Measurements from ENCODE around the gene WDR75.

Gene WDR75

DNA sequence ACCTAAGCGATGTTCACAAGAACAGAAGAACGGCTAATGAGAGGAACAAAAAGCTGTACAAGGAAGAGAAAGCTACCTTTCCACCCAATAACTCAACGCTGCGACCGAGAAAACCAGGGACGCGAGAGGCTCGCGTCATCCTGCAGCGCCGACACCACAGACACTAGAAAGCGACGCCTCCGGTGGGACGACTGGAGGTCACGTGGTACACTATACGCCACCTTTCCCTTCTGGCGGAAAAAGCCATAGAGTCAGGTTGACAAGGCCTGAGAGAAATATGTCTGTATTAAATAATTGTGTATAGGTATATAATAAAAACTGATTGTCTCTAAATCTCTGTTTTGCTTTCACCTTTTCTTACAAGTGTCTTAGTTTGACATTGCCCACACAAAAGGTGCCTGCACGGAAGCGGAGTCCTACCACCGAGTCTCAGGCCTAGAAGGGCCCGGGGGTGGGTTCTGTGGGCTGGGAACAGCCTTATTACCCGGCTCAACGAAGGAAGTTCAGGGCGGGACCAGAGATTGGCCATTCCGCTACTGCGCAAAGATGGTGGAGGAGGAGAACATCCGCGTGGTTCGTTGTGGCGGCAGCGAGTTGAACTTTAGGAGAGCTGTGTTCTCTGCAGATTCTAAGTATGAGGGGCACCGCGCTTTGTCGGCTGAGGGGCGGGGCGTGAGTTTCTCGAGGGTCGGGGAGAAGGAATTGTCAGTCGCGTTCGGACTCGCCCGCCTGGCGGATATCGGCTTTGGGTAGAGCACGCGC, at the start of gene WDR75:
Gene WDR75 (plus strand): TSS at position 528 of the 762 bp plus-strand sequence. CDS start 19 bp downstream, at position 547.
- TF ChIP-seq, protein P1, sequence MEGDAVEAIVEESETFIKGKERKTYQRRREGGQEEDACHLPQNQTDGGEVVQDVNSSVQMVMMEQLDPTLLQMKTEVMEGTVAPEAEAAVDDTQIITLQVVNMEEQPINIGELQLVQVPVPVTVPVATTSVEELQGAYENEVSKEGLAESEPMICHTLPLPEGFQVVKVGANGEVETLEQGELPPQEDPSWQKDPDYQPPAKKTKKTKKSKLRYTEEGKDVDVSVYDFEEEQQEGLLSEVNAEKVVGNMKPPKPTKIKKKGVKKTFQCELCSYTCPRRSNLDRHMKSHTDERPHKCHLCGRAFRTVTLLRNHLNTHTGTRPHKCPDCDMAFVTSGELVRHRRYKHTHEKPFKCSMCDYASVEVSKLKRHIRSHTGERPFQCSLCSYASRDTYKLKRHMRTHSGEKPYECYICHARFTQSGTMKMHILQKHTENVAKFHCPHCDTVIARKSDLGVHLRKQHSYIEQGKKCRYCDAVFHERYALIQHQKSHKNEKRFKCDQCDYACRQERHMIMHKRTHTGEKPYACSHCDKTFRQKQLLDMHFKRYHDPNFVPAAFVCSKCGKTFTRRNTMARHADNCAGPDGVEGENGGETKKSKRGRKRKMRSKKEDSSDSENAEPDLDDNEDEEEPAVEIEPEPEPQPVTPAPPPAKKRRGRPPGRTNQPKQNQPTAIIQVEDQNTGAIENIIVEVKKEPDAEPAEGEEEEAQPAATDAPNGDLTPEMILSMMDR (IDR thresholded peaks at IDR 0.05; ENCODE audit: unreplicated experiment in 3 of 3): no peak
- peak within 1 kb of the TSS in 1 of 3 experiments; percentile 99 for H3K4me3 Mint-ChIP-seq
- no peaks in the 10 kb centered on the region for H3K36me3 Mint-ChIP-seq (ENCODE audit: low read depth)
- H3K27me3 Mint-ChIP-seq (ENCODE audit: low read depth): no peaks in the 10 kb centered on the region
- peak within 1 kb of the TSS; percentile 99 to 100 (median 100) for H3K27ac Mint-ChIP-seq
- no peaks in the 10 kb centered on the region for H3K9me3 Mint-ChIP-seq
- peaks cover 5% of the 10 kb centered on the region for H3K4me1 Mint-ChIP-seq

DNA sequence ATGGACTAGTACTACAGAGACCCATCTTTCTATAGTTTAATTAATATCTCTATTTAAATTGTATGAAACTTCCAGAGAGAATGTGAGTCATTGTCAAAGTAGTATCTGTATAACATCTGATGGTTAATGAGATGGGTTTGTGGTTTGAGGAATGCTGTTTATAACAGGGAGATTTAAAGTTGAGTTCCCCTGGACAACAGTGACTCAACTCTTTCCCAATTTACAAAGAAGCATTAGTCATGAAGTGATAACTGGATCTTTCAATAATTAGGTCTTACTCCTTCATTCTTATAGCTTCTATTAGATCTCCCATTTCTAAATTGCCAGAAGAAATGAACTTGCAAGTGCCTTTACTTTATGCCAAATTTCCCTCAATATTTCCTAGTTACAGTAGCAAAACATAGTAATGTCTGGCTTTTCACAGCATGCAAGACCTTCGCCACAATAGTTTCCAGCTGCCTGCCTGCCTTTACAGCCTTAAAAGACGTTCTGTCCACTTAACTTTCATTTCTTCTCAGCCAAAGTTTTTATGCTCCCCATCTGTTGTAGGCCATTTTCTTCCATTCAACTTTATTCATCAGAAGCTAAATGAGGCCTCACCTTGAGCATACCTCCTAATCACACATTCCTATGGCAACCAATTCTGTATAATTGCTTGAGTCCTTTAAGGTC, 47.7 kb upstream of the WDR75 start:
- Mint-ChIP-seq H3K4me3 (no peak overlapping the region), H3K27me3 (ENCODE audit: low read depth) (no peaks in the 10 kb centered on the region), H3K36me3 (ENCODE audit: low read depth) (no peaks in the 10 kb centered on the region), H3K27ac (no peak overlapping the region), H3K9me3 (peaks cover 7% of the 10 kb centered on the region), H3K4me1 (no peaks in the 10 kb centered on the region)
- TF ChIP-seq, protein P1 (IDR thresholded peaks at IDR 0.05; ENCODE audit: unreplicated experiment in 3 of 3): no peak

DNA sequence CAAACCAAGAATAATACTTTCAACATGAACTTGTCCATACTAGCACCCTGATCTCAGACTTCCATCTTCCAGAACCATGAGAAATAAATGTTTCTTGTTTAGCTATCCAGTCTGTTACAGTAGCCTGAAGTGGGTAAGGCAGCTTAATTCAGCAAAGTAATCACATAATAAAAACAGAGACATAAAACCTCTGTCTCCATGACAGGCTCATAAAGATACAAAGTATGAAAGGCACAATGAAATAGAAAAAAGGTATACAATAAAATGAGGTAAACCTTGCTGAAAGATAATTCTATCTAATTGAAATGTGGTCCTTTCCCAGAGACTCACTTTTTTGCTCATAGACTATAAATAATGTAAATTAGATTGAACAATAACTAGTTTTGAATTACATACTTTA, 46.7 kb upstream of the WDR75 start:
- no peak overlapping the region for H3K4me3 Mint-ChIP-seq
- TF ChIP-seq, protein P1 (IDR thresholded peaks at IDR 0.05; ENCODE audit: unreplicated experiment in 3 of 3): no peak
- H3K4me1 Mint-ChIP-seq: no peaks in the 10 kb centered on the region
- H3K27me3 Mint-ChIP-seq (ENCODE audit: low read depth): no peaks in the 10 kb centered on the region
- no peak overlapping the region for H3K27ac Mint-ChIP-seq
- H3K36me3 Mint-ChIP-seq (ENCODE audit: low read depth): no peaks in the 10 kb centered on the region
- peaks cover 9% of the 10 kb centered on the region for H3K9me3 Mint-ChIP-seq

DNA sequence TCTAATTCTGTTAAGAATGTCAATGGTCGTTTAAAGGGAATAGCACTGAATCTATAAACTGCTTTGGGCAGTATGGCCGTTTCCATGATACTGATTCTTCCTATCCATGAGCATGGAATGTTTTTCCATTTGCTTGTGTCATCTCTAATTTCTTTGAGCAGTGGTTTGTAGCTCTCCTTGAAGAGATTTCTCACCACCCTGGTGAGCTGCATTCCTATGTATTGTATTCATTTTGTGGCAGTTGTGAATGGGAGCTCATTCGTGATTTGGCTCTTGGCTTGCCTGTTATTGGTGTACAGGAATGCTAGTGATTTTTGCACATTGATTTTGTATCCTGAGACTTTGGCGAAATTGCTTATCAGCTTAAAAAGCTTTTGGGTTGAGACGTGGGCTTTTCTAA, 38.3 kb upstream of the WDR75 start:
- Mint-ChIP-seq H3K9me3 (peaks cover 8% of the 10 kb centered on the region), H3K27ac (no peak overlapping the region), H3K36me3 (ENCODE audit: low read depth) (no peaks in the 10 kb centered on the region), H3K4me3 (no peak overlapping the region), H3K4me1 (peaks cover 18% of the 10 kb centered on the region), H3K27me3 (ENCODE audit: low read depth) (no peaks in the 10 kb centered on the region)
- TF ChIP-seq, protein P1 (IDR thresholded peaks at IDR 0.05; ENCODE audit: unreplicated experiment in 3 of 3): no peak

DNA sequence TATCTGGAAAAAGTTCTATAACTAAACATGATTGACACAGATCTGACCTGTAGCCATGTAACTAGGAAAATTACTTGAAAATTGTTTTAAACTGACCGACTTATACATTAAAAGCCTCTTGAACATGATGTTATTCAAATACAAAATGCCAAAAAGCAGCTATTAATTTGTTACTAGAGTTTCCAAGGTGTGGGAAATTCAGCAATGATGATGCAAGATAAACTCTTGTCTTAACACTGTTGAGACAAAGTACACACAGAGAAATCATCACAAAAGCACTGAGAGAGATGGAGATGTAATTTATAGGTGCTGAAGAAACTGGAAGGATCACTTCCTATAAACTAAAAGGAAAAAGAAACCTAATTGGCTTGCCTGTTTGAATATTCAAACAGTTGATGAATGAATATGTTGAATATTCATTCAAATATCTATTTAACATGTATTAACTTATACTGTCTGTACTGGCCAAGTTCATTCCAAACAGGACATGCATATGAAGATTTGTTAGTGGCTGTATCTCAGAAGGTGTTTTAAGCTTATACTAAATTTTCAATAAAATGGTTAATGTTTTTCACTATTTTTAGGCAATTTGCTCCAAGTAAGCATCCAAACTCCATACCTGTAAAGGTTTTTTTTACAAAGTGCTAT, 34.6 kb upstream of the WDR75 start:
- Mint-ChIP-seq H3K27ac (peak overlapping the region; percentile 91 to 96 (median 94)), H3K27me3 (ENCODE audit: low read depth) (no peaks in the 10 kb centered on the region)

More for the DNA sequence above, 34.6 kb upstream of the WDR75 start:
- Mint-ChIP-seq H3K4me1 (peaks cover 33% of the 10 kb centered on the region), H3K9me3 (no peaks in the 10 kb centered on the region), H3K4me3 (peak overlapping the region in 2 of 3 experiments; percentile 4 to 31), H3K36me3 (ENCODE audit: low read depth) (no peaks in the 10 kb centered on the region)
- TF ChIP-seq, protein P1 (IDR thresholded peaks at IDR 0.05; ENCODE audit: unreplicated experiment in 3 of 3): no peak

Data from nephron (organoid).